ENCODE data around the gene NCOA5.

- TF ChIP-seq CTCF (conservative IDR thresholded peaks at IDR 0.05; ENCODE audit: low read depth, low read length) (no peak), EZH2 (IDR thresholded peaks at IDR 0.05; ENCODE audit: low read length, unreplicated experiment) (no peak), EZH2phosphoT487 (IDR thresholded peaks at IDR 0.05; ENCODE audit: borderline replicate concordance, low read length) (no peak)
Measured at GRCh38 chr20:46117704-46118467, 28.1 kb upstream of the NCOA5 start, which contains the start of gene CD40.
